ENCODE data around the gene PLK5.

GRCh38 chr19:1526979-1527649 lies 3.2 kb downstream of the PLK5 start:
- no peak for TF ChIP-seq CTCF (IDR thresholded peaks at IDR 0.05)
- TF ChIP-seq YY1 (IDR thresholded peaks at IDR 0.05; ENCODE audit: low read depth) = no peak
- no peak for TF ChIP-seq MAX (IDR thresholded peaks at IDR 0.05; ENCODE audit: low read depth)
- TF ChIP-seq USF1 (IDR thresholded peaks at IDR 0.05; ENCODE audit: borderline replicate concordance, low read depth) = no peak
- no peak for TF ChIP-seq RFX5 (IDR thresholded peaks at IDR 0.05; ENCODE audit: low read length)
- no peak for TF ChIP-seq EP300 (IDR thresholded peaks at IDR 0.05; ENCODE audit: borderline replicate concordance in 1 of 2, low read depth in 1 of 2, low read length in 1 of 2)
- no peak for TF ChIP-seq SIN3A (IDR thresholded peaks at IDR 0.05; ENCODE audit: borderline replicate concordance, low read depth, low read length)
- TF ChIP-seq MXI1 (IDR thresholded peaks at IDR 0.05; ENCODE audit: low read depth, low read length) = no peak
- TF ChIP-seq SMC3 (IDR thresholded peaks at IDR 0.05; ENCODE audit: low read depth, low read length) = no peak
- no peak for TF ChIP-seq RXRA (IDR thresholded peaks at IDR 0.05; ENCODE audit: borderline replicate concordance, low read depth)
- no peak for TF ChIP-seq GATA2 (CRISPR knock-in tag; IDR thresholded peaks at IDR 0.05)
- no peak for TF ChIP-seq PBX3 (IDR thresholded peaks at IDR 0.05)

Data from SK-N-SH (cell line).